Inflammatory macrophage (primary cell): ENCODE data around the gene CCND1.
"Not testable (repeated sequence)": the region's sequence is repeated elsewhere in the genome, so short reads cannot be mapped to it uniquely, and the experiment has no call there.

Experiments used
- DNase-seq, 2 donors: peaks; one replicate each; pipeline ENCODE4 v3.0.0-alpha.2; 2020 to 2022

Gene CCND1

DNA sequence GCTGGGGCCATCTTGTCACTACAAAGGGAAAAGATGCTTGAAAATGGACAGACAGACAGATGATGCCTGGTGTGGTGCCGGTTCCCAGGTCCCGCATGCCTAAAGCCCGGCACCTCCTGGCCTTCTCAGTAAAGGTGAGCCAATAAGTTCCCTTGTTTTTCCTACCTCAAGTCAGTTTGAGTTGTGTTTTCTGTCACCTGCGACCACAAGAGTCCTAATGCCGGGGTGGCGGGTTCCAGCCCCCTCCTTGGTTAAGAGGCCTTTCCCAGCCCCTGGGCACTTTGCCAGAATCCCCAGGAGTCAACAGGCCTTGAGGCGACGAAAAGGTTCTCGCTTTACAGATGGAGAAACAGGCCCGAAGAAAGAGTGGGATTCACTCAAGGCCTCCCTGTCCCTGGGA, 53.8 kb downstream of the CCND1 start:
- no peak for DNase-seq

DNA sequence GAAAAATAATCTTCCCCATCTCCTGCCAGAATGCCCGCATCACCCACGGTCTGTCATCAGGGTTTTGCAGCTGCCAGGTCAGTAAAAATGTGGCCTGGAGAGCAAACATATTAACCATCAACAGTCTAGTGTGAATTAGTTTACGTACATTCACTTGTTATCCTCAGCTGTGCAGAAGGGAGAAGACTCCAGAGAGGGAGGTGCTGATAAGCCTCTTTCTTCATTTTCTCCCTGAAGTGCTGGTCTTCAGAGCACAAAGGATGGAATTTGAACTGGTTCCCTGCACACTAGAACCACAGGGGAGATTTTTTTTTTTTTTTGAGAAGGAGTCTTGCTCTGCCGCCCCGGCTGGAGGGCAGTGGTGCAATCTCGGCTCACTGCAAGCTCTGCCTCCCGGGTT, 54.6 kb downstream of the CCND1 start:
- DNase-seq = no peak

DNA sequence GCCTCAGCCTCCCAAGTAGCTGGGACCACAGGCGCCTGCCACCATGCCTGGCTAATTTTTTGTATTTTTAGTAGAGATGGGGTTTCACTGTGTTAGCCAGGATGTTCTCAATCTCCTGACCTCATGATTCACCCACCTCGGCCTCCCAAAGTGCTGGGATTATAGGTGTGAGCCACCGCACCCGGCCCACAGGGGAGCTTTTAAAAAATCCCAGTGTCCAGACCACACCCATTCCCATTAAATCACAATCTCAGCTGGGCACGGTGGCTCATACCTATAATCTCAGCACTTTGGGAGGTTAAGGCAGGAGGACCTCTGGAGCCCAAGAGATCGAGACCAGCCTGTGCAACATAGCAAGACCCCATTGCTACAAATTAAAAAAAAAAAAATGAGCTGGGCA, 55.0 kb downstream of the CCND1 start:
- not testable (repeated sequence) for DNase-seq

DNA sequence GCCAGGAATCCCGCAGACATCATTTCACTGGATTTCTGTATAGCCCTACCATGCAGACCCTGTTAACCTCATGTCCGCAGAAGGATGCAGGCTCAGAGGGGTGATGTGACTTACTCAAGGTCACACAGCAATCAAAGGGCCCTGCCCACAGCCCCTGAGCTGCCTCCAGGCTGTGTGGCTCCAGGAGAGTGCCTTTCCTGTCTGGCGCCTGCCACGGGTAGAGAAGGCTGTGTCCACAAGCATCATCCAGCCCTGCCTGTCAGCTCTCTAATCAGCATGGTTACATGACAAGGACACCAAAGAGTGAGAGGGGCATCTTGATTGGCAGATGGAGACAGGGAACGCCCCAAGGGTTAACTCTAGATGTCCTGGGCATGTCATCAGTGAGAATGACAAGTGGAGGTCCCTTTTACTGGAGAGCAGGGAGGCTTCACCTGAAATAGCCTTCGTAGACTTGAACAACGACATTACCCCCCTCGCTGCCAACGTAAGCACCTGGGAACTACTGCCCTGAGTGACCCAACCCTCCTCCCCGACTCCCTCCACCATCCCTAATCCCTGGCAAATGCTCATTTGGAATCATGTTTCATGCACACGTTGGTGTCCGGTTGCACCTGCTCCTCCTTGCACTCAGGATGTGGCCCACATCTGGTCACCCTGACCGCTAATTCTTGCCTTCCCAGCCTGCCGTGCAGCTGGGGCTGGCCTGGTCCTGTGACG, 56.0 kb downstream of the CCND1 start:
- no peak for DNase-seq

DNA sequence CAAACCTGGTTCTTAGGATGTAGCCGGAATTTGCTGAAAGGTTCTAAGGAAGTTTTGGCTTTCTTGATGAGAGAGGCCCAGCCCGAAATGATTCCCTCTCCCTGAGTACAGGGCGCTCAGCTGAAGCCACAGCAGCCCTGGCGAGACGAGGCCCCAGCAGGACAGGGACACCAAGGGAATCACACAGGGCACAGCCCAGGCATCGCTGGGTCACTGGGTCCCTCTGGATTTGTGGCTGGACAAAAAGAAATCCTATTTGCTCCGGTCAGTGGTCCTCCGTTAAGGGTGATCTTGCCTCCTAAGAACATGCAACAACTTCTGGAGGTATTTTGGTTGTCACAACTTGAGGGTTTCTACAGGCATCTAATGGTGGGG, 56.5 kb downstream of the CCND1 start:
- DNase-seq = no peak

DNA sequence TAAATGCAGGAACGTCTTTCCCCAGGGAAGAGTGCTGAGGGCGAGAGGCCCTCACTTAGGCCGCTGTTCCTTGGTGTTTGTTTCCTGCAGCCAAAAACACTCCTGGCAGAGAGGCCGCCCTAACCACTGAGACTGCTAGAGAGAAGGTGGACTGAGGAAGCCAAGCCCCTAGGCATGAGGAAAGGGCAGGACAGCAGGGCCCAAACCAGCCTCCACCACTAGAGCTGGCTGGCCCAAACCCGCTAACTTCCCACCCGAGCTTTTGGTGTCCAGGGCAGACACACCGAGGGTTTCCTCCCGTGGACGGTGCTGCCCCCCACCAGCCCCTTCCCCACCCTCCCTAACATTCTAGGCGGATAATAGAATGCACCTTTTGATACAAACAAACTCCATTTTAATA, 56.9 kb downstream of the CCND1 start:
- DNase-seq = no peak

DNA sequence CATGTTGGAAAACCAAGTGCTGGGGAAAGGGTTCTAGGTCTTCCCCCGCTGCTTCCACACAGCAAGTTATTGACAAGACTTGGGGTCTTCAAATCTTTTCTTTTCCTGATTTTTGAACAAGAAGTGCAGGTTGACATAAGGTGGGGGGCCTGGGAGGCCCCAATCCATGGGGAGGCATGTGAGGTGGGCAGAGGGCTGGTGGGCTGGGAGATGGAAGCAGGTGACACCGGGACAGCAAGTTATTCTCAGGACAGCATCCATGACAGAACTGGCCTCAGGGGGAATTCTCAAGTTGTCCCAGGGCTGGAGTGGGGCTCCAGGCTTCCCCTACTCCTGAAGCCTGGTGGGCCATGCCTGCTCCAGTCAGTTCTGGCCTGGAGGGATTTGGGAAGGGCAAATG, 57.4 kb downstream of the CCND1 start:
- no peak for DNase-seq

DNA sequence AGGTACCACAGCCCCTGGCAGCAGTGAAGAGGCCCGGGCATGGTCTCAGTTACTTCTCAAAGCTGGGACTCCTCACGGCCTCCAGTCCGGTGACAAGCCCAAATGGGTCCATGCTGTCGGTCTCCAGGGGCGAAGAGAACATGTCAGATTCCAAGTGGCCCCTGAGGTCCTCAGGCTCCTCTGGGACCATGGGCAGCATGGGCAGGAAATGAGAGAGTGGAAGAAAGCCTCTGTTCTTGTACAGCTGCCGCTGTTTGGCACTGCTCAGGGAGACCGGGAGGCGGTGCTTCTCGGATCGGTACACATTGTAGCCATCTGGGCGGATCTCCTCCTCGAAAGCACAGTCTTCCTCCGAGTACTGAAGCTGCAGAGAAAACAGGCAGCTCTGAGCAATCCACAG, 58.3 kb downstream of the CCND1 start:
- DNase-seq = no peak

DNA sequence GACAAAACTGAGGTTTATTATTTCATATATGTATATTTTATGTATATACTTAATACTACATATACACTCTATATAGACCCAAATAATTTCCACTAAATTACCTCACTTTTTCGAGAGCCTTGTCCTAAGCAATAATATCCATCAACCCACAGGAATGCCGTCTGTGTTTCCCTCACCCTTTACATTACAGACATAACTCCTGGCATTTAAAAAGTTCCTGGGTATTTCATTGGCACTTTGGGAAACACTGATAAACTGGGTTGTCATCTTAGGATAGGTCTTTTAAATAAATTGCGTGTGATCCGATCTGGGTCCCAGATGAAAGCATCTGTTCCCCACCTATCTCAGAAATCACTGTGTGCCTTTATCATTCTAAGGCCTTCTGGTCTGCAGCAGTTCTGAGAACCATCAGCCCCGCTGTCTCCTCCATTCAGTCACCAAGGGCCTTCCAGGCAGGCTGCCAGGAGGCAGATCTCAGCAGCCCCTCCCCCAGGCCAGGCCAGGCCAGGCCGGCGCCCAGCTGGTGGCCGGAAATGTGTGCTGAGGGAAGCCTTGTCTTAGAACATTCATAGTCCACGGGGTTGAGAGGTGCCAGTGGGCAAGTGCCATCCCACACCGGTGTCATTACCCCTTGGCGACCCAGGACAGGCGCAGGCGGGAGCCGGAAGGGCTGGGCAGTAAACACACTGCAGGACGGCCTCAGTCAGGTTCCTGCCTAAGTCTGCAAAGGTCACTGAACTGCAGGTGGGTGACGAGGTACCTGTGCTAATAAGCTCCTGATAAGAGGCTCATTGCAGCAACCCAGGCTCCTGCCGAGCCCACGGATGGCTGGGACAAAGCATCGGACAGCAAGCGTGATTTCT, 59.6 kb downstream of the CCND1 start:
- DNase-seq = no peak

DNA sequence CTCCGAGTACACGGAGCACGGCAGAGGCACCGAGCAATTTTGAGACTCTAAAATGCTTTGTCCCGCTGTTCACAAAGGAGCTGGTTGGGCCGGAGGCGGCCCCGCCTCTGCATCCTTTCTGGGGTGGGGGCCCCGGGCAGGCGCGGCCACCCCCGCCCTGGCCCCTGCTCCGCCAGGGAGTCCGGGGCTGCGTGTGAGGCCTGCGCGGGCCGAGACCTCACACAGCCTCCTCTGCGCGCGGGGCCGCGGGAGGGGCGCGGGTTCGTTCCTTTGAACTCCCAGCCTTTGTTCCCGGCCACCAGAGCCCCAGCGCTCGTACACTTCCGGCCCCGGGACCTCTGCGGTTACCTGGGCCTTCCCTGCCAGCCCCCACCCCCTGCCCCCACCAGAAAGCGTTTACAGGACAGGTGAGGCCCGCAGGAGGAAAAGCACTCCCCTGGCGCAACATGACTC, 61.3 kb downstream of the CCND1 start:
- no peak for DNase-seq

DNA sequence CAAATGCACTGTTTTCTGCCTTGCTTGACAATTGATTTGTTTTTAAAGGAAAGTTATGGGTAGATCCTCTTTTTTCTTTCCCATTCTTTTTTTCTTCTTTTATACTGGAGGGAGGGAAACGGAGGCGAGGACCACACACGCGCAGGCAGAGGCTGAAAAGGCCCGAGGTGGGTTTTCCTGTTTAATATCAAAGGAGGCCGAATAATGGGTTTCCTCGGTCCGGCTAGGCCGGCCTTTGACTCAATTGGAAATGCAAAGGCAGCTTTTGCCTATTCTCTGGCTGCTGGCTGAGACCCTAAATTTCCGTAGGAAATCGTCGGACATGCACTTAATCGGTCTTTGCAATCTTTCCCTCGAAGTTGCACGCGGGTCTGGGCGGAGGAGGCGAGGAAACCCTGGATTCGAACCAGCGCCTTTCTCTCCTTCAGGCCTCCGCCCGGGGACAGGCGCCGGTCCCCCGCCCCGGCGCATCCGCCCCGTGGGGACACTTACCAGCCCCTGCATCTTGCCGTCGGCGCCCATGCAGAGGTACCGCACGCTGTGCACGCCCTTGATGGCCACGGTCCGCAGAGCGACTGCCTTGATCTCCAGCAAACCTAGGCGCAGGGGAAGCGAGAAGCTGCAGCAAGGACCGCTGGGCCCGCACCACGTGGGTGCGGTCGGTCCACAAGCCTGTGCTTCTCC, 62.0 kb downstream of the CCND1 start:
- DNase-seq = no peak

DNA sequence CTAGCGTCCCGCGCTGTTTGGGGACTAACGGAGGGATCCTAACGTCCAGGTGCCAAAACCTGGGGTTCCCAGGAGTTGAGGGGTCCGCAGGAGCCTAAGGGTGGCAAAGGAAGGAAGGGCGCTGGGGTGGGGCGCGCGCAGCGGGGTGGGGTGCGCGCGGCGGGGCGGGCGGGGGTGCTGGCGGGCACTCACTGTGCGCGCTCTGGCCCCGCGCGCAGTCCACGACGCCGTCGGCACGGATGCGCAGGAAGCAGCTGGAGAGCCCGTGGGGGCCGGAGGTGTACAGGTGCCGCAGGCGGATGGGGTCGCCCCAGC, 62.5 kb downstream of the CCND1 start:
- DNase-seq = no peak
